GM19193 (cell line): ENCODE results near the gene P4HA3.

Experiments used
- POLR2A ChIP-seq: IDR thresholded peaks from 4 replicates; pipeline ENCODE4 v1.6.1; 2011; ENCODE audit not compliant: insufficient read depth, insufficient read length; ENCODE audit errors: extremely low read depth

Gene P4HA3

DNA sequence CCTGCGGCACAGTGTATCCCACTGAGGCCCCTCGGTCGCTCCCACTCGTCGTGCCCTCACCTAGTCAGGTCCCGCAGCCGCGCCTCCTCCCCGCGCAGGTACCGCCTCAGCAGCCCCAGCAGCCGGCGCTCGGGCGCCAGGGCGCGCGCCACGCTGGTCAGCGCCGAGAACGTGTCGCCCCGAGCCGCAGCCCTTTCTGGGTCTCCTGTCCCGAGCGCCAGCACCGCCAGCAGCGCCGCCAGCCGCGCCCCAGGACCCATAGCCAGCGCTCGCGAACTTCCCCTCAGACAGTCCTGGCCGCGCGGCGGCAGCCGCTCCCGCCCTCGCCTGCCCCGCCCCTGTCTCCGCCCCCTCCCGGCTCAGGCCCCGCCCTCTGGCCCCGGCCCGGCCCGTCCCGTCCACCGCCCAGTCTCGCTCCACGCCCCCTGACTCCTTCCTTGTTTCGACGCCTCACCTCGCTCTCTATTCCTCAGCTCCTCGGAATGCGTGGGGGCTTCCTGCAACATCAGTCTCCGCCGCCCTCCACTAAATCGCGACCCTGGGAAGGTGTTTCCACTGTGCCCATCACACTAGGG lies at the start of gene P4HA3:
P4HA3 (minus strand) TSS at position 289 of the 575 bp plus-strand sequence; CDS start at position 260, 29 bp downstream.
- TF ChIP-seq POLR2A: no peak

DNA sequence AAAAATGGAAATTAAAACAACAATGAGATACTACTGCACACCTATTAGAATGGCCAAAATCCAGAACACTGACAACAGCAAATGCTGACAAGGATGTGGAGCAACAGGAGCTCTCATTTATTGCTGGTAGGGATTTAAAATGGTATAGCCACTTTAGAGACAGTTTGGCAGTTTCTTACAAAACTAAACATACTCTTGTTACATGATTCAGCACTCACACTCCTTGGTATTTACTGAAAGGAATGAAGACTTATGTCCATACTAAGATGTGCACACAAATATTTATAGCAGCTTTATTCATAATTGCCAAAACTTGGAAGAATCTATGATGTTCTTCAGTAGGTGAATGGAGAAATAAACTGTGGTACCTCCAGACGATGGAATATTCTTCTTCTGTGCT lies 46.0 kb upstream of the P4HA3 start:
- no peak for TF ChIP-seq POLR2A

DNA sequence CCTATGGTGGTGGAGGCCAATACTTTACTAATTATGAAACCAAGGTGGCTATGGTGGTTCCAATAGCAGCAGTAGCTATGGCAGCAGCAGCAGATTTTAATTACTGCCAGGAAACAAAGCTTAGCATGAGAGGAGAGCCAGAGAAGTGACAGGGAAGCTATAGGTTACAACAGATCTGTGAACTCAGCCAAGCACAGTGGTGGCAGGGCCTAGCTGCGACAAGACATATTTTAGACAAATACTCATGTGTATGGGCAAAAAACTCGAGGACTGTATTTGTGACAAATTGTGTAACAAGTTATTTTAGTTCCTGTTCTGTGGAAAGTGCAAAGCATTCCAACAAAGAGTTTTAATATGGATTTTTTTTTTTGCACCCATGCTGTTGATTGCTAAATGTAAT lies 44.2 kb upstream of the P4HA3 start:
- TF ChIP-seq POLR2A: no peak

DNA sequence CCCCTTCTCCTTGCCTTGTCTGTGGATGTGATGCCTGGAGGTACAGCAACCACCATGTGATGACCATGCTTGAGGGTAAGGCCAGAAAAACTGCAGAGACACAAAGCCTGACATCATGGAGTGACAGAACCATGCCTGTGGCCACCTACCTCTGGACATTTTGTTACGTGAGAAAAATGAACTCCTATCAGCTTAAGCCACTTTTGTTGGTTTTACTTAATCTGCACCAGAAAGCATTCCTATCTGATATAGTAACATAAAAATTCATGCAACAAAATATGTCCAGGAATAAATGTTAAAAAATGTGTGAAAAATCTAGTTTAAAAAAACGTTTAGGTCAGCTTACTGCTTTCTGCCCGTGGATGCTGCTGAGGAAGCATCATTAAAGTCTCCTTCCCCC lies 42.6 kb upstream of the P4HA3 start:
- TF ChIP-seq POLR2A: no peak

DNA sequence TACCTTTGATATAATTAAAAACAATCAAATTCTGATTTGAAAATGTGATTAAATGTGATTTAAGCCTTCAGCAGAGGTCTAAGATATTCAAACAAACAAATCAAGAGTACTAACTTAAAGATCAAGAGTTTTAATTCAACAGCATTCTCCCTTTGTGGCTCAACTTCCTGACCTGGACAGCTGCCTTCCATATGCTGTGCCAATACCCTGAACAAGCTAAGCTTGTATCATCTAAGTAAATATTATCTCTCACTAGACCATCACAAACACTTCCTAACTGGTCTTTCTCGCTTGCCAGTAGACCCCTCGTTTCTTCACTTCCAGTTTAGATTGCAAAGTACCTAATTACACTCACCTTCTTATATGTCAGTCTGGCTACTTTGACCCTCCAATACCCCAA lies 35.9 kb upstream of the P4HA3 start:
- TF ChIP-seq POLR2A: no peak

DNA sequence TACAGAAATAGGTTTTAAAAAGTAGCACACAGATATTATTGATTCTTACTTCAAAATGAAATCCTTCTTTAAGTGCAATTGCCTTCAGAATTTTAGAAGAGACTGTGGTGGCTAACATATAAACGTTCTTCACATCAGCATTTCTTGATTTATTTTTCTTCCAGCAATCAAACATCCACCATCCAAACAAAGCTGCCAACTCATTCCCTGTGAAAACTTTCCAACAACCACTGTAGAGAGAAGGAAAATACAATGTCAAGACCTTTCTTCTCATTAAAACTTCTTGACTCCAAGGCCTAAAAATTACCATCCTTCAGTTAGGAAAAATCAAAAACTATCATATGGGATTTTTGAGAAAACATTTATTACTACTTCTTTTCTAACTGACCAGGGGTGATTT lies 34.0 kb upstream of the P4HA3 start:
- TF ChIP-seq POLR2A: no peak

DNA sequence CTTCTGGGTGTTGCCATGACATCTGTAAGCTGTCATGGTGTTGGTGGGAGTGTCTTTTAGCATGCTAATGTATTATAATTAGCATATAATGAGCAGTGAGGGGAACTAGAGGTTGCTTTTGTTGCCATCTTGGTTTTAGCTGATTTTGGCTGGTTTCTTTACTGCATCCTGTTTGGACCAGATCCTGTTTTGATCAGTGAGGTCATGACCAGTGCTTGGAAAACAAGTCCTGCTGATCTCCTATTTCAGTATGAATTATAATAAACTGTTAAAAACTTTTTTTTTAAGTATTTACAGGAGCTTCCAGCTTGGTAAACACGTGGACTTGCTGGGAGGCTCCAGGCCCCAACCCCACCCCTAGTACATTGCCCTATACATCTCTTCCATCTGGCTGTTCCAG lies 30.5 kb upstream of the P4HA3 start:
- no peak for TF ChIP-seq POLR2A

DNA sequence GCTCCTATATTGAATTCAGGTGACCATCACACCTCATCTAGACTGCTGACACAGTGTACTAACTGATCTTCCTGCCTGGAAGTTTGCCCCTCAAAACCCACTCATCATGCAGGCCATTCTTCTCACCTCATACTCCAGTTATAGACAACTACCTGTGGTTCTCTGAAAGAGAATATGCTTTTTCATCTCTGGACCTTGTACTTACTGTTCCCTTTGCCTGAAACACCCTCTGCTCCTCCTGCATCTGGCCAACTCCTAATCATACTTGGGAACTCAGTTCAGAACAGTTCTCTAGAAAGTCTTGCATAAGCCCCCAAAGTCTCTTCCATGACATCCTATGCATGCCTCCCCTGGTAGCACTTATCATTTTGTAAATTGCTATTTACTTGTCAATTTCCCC lies 28.2 kb upstream of the P4HA3 start:
- no peak for TF ChIP-seq POLR2A

DNA sequence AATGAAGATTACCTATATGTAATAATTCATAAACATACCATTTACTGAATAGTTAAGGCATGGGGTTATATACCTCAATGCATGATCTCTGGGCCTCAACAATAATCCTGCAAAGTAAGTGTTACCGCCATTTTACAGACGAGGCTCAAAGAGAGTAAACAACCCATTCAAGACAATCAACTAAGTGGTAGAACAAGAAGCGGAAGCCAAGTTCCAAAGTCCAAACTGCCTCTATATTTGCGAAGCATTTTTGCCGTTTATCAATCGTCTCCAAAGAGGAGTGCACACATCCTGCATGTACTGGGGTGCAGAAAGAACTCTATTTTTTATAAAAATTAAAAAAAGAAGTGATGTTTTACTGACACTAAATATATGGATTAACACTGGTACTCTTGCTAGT lies 27.5 kb upstream of the P4HA3 start:
- TF ChIP-seq POLR2A: no peak

DNA sequence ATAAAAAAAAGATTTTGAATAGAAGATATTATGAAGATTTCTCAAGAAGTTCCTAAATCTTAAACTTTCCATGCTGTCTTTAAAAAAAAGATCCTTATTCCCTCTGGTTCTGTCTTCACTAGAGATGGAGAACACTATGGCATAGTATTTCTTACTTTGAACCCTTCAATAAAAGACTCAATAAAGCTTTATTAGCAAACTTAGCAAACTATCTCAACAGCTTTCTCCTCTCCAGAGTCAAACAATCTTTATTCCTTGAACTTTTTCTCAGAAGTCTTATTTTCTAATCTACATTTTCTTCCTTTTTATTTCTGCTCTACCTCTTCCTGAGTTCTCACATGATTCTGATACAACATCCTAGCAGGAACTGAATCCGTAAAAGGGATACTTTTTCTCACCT lies 21.8 kb upstream of the P4HA3 start:
- TF ChIP-seq POLR2A: no peak

DNA sequence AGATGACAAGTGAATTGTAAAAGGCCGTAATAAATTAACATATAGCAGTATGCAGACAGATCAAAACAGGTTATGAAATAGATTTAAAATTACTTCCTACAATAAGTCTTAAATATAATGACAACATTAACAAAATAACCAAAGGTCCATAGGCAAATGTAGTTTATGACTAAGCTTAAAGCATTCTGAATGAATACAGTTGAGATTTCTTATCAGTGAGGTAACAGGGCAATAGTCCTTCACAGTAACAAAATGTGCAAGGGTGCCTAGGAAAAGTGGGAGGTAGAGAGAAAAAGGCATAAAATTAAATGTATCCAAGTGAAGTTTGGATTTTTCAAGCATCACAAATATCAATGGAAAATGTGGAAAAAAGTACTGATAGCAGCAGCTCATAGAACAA lies 20.9 kb upstream of the P4HA3 start:
- TF ChIP-seq POLR2A: no peak

DNA sequence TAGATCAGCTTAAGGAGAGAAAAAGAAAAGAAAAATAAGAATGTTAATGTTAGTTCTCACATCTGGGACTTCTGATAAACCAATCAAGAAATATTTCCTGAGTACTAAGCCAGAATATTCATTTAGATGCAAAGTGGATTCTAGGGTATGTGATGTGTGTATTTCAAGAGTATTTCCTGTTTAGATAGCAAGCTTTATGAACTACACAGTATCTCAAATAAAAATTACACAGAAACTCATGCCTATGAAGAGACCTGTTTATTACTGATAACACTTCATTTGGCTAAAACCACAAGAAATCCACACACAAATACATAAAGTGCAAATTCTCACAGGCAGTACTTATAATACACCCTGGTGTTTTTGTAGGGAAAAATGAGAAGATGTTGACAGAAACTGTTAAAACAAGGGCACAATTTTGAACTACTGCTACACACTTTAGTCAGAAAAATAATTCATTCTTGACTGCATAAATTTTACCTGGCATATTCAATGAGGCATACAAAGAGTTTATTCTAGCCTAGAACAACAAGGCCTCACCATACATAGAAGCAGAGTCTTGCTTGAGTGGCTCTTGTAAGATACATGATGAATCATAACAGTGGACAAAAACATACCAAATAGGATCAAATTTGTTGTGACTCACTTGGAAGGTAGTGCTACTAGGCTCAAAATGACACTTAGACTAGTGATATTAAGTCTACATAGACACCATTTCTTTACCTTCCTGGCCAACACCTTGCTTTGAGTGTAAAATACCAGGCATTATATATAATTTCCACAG lies 18.8 kb upstream of the P4HA3 start:
- no peak for TF ChIP-seq POLR2A

DNA sequence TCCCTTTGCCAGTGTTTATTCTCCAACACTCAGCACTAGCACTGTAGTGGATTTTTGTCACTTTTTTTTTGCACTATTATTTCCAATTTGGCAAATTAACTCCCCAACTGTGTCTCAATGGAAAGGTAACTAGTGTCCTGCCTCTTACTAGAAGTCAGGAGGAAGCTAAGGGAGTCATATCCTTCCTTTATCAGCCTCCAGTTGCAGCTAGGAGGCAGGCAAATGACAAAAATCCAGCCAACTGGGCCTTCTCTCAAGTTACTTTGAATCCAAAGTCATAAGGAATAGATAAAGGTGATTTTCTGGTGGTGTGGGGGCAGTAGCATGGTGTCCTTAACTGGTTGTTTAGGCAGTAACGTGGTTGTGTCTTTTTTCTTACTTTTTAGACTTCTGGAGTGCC lies 15.6 kb upstream of the P4HA3 start:
- TF ChIP-seq POLR2A: no peak

DNA sequence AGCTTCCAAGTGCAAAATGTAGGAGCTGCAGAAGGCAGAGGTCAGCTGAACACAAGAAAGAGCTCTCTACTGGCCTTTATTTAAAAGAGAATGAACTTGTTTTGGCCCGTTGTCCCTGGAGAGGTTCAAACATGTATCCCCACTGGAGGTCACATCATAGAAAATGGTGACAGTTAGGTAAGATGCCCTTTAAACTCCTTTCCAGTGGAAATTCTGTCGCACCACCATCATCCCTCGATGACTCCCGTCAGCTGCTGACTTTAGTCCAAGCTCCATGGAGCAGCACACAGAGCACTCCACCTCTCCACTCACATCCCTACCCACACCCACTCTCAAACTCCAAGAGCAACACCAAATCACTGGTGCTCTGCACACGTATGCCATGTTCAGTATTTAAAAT lies 15.2 kb upstream of the P4HA3 start:
- no peak for TF ChIP-seq POLR2A

DNA sequence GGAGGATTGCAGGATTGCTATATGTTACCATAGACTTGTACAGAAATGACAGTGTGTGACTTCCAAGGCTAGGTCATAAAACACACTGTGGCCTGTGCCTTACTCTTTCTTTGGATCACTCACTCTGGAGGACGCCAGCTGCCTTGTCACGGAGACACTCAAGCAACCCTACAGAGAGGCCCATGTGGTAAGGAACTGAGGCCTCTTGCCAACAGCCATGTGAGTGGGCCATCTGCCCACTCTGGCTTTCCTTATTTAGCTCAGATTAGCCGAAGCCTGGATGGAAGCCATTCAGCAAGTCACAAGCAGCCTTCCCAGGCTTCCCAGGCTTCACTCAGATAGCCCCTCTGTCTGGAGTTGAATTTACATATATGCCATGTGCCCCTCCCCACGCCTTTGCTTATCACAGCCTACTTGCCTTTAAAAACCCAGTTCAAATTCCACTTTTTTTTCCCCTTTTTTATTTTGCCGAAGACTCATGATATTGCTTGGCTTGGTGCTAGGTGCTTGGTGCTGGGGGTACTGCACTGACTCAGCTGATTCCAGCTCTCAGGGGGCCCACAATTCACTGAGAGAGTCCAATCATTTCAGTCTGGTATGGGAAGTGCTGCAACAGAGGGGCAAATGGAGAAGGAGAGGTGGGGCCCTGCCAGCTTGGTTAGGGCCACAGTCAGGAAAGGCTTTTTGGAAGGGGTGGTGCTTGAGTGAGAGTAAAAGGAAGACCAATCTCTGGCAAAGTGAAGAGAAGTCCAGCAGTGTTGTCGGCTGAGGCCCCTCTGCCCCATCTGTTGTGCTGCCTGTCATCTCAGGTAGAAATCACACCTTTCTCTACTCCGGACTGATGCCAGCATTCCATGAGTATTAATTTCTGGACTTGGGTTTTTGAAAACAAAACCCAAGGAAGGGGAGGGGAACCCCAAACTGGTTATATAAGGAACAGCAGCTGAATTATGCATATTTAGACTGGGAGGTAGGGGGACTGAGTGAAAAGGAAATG lies 14.5 kb upstream of the P4HA3 start:
- no peak for TF ChIP-seq POLR2A
